Fibroblast of lung (primary cell): ENCODE data around the gene CA5A.

ENCODE experiments used
- EZH2 ChIP-seq: IDR thresholded peaks from 2 replicates; pipeline ENCODE4 v1.5.1; 2012; ENCODE audit warnings: low read length, control low read depth, mild to moderate bottlenecking; ENCODE audit errors: missing control alignments
- TF ChIP-seq, protein P1 (sequence below), 2 donors: IDR thresholded peaks in 1 of 2; conservative IDR thresholded peaks in 1 of 2; 1 replicate in 1 of 2; 2 replicates in 1 of 2; pipeline ENCODE4 v1.5.1; 2011 to 2012; ENCODE audit warnings: low read length in 2 of 2, control low read depth in 1 of 2, inconsistent platforms in 1 of 2, low read depth in 1 of 2, mild to moderate bottlenecking in 1 of 2

DNA sequence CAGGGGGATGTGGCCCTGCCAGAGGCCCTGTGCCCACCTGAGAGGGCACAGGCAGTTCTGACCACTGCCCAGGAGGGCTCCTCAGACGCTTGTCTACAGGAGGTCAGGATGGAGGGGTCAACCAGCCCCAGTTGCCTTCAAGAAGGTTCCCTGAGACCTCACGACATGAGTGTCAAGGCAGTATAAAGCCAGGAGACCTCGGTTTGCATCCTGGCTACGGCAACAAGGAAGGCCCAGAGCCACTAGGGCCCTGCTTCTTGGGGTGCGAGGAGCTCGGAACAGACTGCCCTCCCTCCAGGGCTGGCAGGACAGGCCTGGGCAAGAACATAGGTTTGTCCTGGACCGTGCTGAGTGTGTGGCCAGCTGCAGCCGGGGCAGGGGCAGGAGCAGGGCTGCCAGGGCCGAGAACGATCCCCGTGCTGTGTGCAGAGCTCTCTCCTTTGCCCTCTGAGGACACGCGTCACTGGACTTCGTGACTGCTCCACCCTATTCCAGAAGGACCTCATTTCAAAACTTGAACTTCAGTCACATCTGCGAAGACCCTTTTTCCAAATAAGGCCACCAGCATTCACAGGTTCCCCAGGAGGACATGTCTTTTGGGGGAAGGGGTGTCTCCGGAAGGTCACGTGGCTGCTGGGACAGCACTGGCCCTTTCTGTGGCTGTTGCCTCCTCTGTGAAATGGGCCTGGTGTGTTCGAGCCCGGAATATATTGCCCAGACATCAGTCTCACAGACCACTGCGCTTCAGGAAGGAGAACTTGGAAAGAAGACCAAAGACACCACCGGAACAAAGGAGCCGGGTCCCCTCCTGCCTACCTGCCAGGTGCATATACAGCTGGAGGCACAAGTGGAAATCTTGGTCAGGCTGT, 94.8 kb downstream of the CA5A start:
- TF ChIP-seq, protein P1, sequence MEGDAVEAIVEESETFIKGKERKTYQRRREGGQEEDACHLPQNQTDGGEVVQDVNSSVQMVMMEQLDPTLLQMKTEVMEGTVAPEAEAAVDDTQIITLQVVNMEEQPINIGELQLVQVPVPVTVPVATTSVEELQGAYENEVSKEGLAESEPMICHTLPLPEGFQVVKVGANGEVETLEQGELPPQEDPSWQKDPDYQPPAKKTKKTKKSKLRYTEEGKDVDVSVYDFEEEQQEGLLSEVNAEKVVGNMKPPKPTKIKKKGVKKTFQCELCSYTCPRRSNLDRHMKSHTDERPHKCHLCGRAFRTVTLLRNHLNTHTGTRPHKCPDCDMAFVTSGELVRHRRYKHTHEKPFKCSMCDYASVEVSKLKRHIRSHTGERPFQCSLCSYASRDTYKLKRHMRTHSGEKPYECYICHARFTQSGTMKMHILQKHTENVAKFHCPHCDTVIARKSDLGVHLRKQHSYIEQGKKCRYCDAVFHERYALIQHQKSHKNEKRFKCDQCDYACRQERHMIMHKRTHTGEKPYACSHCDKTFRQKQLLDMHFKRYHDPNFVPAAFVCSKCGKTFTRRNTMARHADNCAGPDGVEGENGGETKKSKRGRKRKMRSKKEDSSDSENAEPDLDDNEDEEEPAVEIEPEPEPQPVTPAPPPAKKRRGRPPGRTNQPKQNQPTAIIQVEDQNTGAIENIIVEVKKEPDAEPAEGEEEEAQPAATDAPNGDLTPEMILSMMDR (conservative IDR thresholded peaks at IDR 0.05 in 1 of 2, IDR thresholded peaks at IDR 0.05 in 1 of 2; ENCODE audit: low read depth in 1 of 2, low read length in 2 of 2): no peak
- TF ChIP-seq EZH2: no peak
